Globus pallidus (tissue), 1 donor: ENCODE data around the gene PAIP2B.

ENCODE experiments used
- DNase-seq: peaks from one replicate; pipeline ENCODE4 v3.0.0-alpha.2; 2015; ENCODE audit warnings: low spot score

Gene PAIP2B

GRCh38 chr2:71153585-71154224 lies 73.2 kb downstream of the PAIP2B start:
- DNase-seq, result no peak

GRCh38 chr2:71151620-71152019 lies 75.3 kb downstream of the PAIP2B start:
- no peak for DNase-seq

GRCh38 chr2:71150082-71150816 lies 76.7 kb downstream of the PAIP2B start:
- DNase-seq, result no peak

GRCh38 chr2:71148506-71149063 lies 78.3 kb downstream of the PAIP2B start:
- no peak for DNase-seq

GRCh38 chr2:71143782-71144181 lies 83.1 kb downstream of the PAIP2B start:
- DNase-seq, result no peak

GRCh38 chr2:71136174-71136573 lies 90.7 kb downstream of the PAIP2B start:
- DNase-seq, result no peak

GRCh38 chr2:71133603-71134002 lies 93.3 kb downstream of the PAIP2B start:
- no peak for DNase-seq
